GM18499 (cell line): ENCODE data around the gene ARHGEF17.
"Not testable (repeated sequence)": the region's sequence is repeated elsewhere in the genome, so short reads cannot be mapped to it uniquely, and the experiment has no call there.

Source experiments
- ATAC-seq: cut with Tn5 transposase; IDR thresholded peaks from one replicate; pipeline ENCODE4 v1.9.1; 2021; ENCODE audit warnings: moderate number of reproducible peaks; ENCODE audit not compliant: insufficient read depth, unreplicated experiment

Gene ARHGEF17

GRCh38 chr11:73271936-73272679 is 36.0 kb upstream of the ARHGEF17 start, which contains the start of gene P2RY6:
TSS of gene P2RY6 (plus strand) at chr11:73272338. CDS start at chr11:73296519, 24,181 bp downstream.
- no peak for ATAC-seq

GRCh38 chr11:73272680-73273038 is 35.4 kb upstream of the ARHGEF17 start:
- no peak for ATAC-seq

- no peak for ATAC-seq
Measured at GRCh38 chr11:73273222-73273895, 34.7 kb upstream of the ARHGEF17 start.

- not testable (repeated sequence) for ATAC-seq
Measured at GRCh38 chr11:73274191-73274590, 33.9 kb upstream of the ARHGEF17 start.

- no peak for ATAC-seq
Measured at GRCh38 chr11:73274722-73275380, 33.2 kb upstream of the ARHGEF17 start.

GRCh38 chr11:73275381-73275750 is 32.7 kb upstream of the ARHGEF17 start:
- no peak for ATAC-seq

- ATAC-seq, result no peak
Measured at GRCh38 chr11:73277467-73277866, 30.6 kb upstream of the ARHGEF17 start.

- no peak for ATAC-seq
Measured at GRCh38 chr11:73280626-73281025, 27.4 kb upstream of the ARHGEF17 start.

GRCh38 chr11:73281201-73281741 is 26.8 kb upstream of the ARHGEF17 start:
- ATAC-seq, result no peak

GRCh38 chr11:73281796-73282660 is 26.0 kb upstream of the ARHGEF17 start:
- no peak for ATAC-seq

- no peak for ATAC-seq
Measured at GRCh38 chr11:73283276-73284000, 24.6 kb upstream of the ARHGEF17 start.

GRCh38 chr11:73284106-73284505 is 24.0 kb upstream of the ARHGEF17 start:
- ATAC-seq, result no peak

GRCh38 chr11:73285721-73286120 is 22.4 kb upstream of the ARHGEF17 start:
- ATAC-seq, result no peak

- ATAC-seq, result no peak
Measured at GRCh38 chr11:73286240-73286810, 21.8 kb upstream of the ARHGEF17 start.

- no peak for ATAC-seq
Measured at GRCh38 chr11:73287400-73288101, 20.5 kb upstream of the ARHGEF17 start.

GRCh38 chr11:73288192-73288872 is 19.7 kb upstream of the ARHGEF17 start:
- no peak for ATAC-seq

GRCh38 chr11:73288873-73289707 is 19.0 kb upstream of the ARHGEF17 start:
- no peak for ATAC-seq
